Measurements from ENCODE around the gene GLYATL1.

DNA sequence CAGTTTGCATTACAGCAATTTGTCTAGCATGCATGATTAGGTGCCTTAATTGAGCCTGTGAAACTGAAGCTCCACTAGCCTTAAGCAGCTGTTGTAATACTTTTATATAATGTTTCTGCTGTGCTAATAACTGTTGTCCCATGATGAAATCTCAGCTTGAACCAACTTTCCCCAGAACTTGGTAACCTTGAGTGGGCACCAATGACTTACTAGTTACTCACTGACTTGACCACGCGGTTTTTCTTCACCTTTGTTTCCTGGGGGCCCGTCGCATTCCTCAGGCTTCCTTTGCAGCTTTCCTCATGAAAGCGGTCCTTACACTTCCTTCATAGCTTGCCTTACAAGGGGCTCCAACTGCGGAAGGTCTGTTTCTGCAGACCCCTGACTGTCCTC is 11.2 kb upstream of the GLYATL1 start:
- TF ChIP-seq SETDB1 (IDR thresholded peaks at IDR 0.05; ENCODE audit: insufficient read length, low read length) (no peak), ZNF629 (tag by site-specific recombination; IDR thresholded peaks at IDR 0.05) (no peak), ZNF530 (tag by site-specific recombination; IDR thresholded peaks at IDR 0.05; ENCODE audit: low read depth) (no peak)
- TF ChIP-seq, protein P1, sequence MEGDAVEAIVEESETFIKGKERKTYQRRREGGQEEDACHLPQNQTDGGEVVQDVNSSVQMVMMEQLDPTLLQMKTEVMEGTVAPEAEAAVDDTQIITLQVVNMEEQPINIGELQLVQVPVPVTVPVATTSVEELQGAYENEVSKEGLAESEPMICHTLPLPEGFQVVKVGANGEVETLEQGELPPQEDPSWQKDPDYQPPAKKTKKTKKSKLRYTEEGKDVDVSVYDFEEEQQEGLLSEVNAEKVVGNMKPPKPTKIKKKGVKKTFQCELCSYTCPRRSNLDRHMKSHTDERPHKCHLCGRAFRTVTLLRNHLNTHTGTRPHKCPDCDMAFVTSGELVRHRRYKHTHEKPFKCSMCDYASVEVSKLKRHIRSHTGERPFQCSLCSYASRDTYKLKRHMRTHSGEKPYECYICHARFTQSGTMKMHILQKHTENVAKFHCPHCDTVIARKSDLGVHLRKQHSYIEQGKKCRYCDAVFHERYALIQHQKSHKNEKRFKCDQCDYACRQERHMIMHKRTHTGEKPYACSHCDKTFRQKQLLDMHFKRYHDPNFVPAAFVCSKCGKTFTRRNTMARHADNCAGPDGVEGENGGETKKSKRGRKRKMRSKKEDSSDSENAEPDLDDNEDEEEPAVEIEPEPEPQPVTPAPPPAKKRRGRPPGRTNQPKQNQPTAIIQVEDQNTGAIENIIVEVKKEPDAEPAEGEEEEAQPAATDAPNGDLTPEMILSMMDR (tag by site-specific recombination; IDR thresholded peaks at IDR 0.05) = no peak
